ENCODE data around the gene VWA1.
"Not testable (repeated sequence)": the region's sequence is repeated elsewhere in the genome, so short reads cannot be mapped to it uniquely, and the experiment has no call there.

Gene VWA1

GRCh38 chr1:1437033-1437903 is 1.8 kb downstream of the VWA1 start:
- no peak for DNase-seq

- DNase-seq = no peak
These were observed 2.5 kb downstream of the VWA1 start for GRCh38 chr1:1437904-1438376.

- DNase-seq = peak; percentile 32
These were observed 3.3 kb downstream of the VWA1 start for GRCh38 chr1:1438531-1439381.

GRCh38 chr1:1439546-1440261 is 4.2 kb downstream of the VWA1 start:
- DNase-seq = no peak

- DNase-seq = no peak
These were observed 4.9 kb downstream of the VWA1 start for GRCh38 chr1:1440262-1441001.

GRCh38 chr1:1441002-1441888 is 5.8 kb downstream of the VWA1 start:
- DNase-seq = peak; percentile 52

- peak; percentile 13 for DNase-seq
These were observed 6.7 kb downstream of the VWA1 start for GRCh38 chr1:1442069-1442770.

GRCh38 chr1:1446631-1447030 is 11.1 kb downstream of the VWA1 start:
- DNase-seq = not testable (repeated sequence)

GRCh38 chr1:1449099-1449739 is 13.7 kb downstream of the VWA1 start, which contains the start of gene ATAD3C:
Gene ATAD3C (plus strand): TSS chr1:1449689. CDS start chr1:1450684, 995 bp downstream.
- no peak for DNase-seq

- DNase-seq = not testable (repeated sequence)
These were observed 15.1 kb downstream of the VWA1 start for GRCh38 chr1:1450616-1451015.

GRCh38 chr1:1451696-1452364 is 16.3 kb downstream of the VWA1 start:
- no peak for DNase-seq

GRCh38 chr1:1452365-1452739 is 16.9 kb downstream of the VWA1 start:
- DNase-seq = not testable (repeated sequence)

GRCh38 chr1:1452882-1453281 is 17.4 kb downstream of the VWA1 start:
- DNase-seq = no peak

GRCh38 chr1:1454286-1455056 is 19.0 kb downstream of the VWA1 start:
- peak; percentile 12 for DNase-seq

GRCh38 chr1:1455366-1455884 is 19.9 kb downstream of the VWA1 start:
- peak; percentile 30 for DNase-seq

- DNase-seq = not testable (repeated sequence)
These were observed 20.4 kb downstream of the VWA1 start for GRCh38 chr1:1455934-1456333.

- DNase-seq = not testable (repeated sequence)
These were observed 21.3 kb downstream of the VWA1 start for GRCh38 chr1:1456683-1457255.

GRCh38 chr1:1459156-1459555 is 23.7 kb downstream of the VWA1 start:
- DNase-seq = not testable (repeated sequence)

Data from left hindlimb (tissue), 1 donor.